WTC11 (cell line): ENCODE data around the gene SDS.

Source experiments
- TF ChIP-seq, protein P1 (sequence below): sonication (generic); formaldehyde crosslinking; IDR thresholded peaks from 2 replicates; pipeline ENCODE4 v1.8.0; 2022; ENCODE audit warnings: mild to moderate bottlenecking, missing genetic modification reagents
- TF ChIP-seq, protein P2 (sequence below): fragments of 200-600 bp; IDR thresholded peaks from 2 replicates; pipeline ENCODE4 v1.8.0; 2022; ENCODE audit warnings: antibody characterized with exemption
- TF ChIP-seq, protein P3 (sequence below): sonication (generic); formaldehyde crosslinking; IDR thresholded peaks from 2 replicates; pipeline ENCODE4 v1.8.1; 2023; ENCODE audit warnings: mild to moderate bottlenecking, moderate library complexity, missing genetic modification reagents
- TF ChIP-seq, protein P4 (sequence below): fragments of 250-450 bp; sonication (Bioruptor Pico); IDR thresholded peaks from 2 replicates; pipeline ENCODE4 v1.9.0; 2021; ENCODE audit warnings: mild to moderate bottlenecking

DNA sequence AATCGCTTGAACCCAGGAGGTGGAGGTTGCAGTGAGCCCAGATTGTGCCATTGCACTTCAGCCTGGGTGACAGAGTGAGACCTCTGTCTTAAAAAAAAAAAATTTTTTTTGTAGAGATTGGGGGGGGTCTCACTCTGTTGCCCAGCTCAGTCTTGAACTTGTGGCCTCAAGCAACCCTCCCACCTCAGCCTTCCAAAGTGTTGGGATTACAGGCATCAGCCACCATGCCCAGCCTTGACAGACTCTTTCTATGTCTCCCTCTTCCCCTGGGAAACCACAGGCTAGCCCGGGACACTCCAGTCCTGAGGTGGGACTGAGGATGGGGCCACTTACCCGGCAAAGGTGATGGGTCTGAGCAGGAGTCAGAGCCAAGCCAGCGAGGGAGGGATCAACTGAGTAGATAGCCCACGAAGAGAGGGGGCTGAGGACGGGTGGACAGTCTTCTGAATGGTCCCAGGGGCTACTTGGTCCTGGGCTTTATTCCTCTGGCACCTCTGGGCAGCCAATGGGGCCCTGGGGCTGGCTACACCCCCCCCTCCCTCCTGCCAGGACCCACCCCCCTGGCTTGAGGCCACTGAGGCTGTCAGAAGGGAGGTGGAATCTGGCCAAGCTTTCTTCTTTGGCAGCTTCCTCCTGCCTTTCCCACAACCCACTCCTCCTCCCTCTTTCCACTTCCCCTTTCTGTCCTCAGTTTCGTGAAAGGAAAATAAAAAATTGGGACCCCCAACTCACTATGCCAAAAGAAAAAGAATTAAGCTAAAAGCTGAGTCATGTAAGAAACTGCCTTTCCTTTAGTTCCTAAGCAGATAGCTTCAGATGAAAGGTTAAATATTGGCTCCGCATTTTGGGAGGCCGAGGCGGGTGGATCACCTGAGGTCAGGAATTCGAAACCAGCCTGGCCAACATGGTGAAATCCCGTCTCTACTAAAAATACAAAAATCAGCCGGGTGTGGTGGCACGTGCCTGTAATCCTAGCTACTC, at the start of gene SDS:
- TF ChIP-seq, protein P1, sequence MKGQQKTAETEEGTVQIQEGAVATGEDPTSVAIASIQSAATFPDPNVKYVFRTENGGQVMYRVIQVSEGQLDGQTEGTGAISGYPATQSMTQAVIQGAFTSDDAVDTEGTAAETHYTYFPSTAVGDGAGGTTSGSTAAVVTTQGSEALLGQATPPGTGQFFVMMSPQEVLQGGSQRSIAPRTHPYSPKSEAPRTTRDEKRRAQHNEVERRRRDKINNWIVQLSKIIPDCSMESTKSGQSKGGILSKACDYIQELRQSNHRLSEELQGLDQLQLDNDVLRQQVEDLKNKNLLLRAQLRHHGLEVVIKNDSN = no peak
- TF ChIP-seq, protein P2, sequence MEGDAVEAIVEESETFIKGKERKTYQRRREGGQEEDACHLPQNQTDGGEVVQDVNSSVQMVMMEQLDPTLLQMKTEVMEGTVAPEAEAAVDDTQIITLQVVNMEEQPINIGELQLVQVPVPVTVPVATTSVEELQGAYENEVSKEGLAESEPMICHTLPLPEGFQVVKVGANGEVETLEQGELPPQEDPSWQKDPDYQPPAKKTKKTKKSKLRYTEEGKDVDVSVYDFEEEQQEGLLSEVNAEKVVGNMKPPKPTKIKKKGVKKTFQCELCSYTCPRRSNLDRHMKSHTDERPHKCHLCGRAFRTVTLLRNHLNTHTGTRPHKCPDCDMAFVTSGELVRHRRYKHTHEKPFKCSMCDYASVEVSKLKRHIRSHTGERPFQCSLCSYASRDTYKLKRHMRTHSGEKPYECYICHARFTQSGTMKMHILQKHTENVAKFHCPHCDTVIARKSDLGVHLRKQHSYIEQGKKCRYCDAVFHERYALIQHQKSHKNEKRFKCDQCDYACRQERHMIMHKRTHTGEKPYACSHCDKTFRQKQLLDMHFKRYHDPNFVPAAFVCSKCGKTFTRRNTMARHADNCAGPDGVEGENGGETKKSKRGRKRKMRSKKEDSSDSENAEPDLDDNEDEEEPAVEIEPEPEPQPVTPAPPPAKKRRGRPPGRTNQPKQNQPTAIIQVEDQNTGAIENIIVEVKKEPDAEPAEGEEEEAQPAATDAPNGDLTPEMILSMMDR = no peak
- TF ChIP-seq, protein P3, sequence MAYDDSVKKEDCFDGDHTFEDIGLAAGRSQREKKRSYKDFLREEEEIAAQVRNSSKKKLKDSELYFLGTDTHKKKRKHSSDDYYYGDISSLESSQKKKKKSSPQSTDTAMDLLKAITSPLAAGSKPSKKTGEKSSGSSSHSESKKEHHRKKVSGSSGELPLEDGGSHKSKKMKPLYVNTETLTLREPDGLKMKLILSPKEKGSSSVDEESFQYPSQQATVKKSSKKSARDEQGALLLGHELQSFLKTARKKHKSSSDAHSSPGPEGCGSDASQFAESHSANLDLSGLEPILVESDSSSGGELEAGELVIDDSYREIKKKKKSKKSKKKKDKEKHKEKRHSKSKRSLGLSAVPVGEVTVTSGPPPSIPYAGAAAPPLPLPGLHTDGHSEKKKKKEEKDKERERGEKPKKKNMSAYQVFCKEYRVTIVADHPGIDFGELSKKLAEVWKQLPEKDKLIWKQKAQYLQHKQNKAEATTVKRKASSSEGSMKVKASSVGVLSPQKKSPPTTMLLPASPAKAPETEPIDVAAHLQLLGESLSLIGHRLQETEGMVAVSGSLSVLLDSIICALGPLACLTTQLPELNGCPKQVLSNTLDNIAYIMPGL (CRISPR knock-in tag) = no peak
- TF ChIP-seq, protein P4, sequence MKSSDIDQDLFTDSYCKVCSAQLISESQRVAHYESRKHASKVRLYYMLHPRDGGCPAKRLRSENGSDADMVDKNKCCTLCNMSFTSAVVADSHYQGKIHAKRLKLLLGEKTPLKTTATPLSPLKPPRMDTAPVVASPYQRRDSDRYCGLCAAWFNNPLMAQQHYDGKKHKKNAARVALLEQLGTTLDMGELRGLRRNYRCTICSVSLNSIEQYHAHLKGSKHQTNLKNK (CRISPR knock-in tag) = no peak
